Effector memory CD4-positive, alpha-beta T cell (primary cell): ENCODE data around the gene FAM209A.
"Not testable (repeated sequence)": the region's sequence is repeated elsewhere in the genome, so short reads cannot be mapped to it uniquely, and the experiment has no call there.

Experiments used
- DNase-seq, 3 donors: peaks; one replicate each; pipeline ENCODE4 v3.0.0-alpha.2; 2020
- H3K27ac ChIP-seq: 2 replicates; pipeline ENCODE4 v1.7.0; 2013; ENCODE audit warnings: mild to moderate bottlenecking, low read length, moderate library complexity; ENCODE audit not compliant: insufficient read depth, poor library complexity, severe bottlenecking
- H3K27me3 ChIP-seq: replicated peaks from 2 replicates; pipeline ENCODE4 v1.7.0; 2013; ENCODE audit warnings: mild to moderate bottlenecking, low read length; ENCODE audit not compliant: insufficient read depth, control insufficient read depth, poor library complexity, severe bottlenecking
- H3K36me3 ChIP-seq: 2 replicates; pipeline ENCODE4 v1.7.0; 2013; ENCODE audit warnings: mild to moderate bottlenecking, low read length, moderate library complexity; ENCODE audit not compliant: control insufficient read depth, insufficient read depth
- H3K4me1 ChIP-seq: 2 replicates; pipeline ENCODE4 v1.7.0; 2013; ENCODE audit warnings: low read length, mild to moderate bottlenecking; ENCODE audit not compliant: control insufficient read depth, insufficient read depth, poor library complexity, severe bottlenecking
- H3K4me3 ChIP-seq: 2 replicates; pipeline ENCODE4 v1.7.0; 2013; ENCODE audit warnings: low read length, low read depth, mild to moderate bottlenecking; ENCODE audit not compliant: insufficient read depth, poor library complexity, severe bottlenecking
- H3K9me3 ChIP-seq: 2 replicates; pipeline ENCODE4 v1.7.0; 2013; ENCODE audit warnings: mild to moderate bottlenecking, low read length, moderate library complexity; ENCODE audit not compliant: control insufficient read depth

The FAM209A gene

GRCh38 chr20:56513161-56514150 lies 11.1 kb upstream of the FAM209A start:
- DNase-seq, result no peak
- Histone ChIP-seq H3K9me3 (no peaks in the 10 kb centered on the region), H3K36me3 (peaks cover 33% of the 10 kb centered on the region), H3K27ac (no peak overlapping the region), H3K4me1 (no peaks in the 10 kb centered on the region), H3K4me3 (no peak overlapping the region), H3K27me3 (no peaks in the 10 kb centered on the region)

GRCh38 chr20:56516631-56517030 lies 7.9 kb upstream of the FAM209A start:
- Histone ChIP-seq H3K27me3 (no peaks in the 10 kb centered on the region), H3K27ac (no peak overlapping the region), H3K36me3 (peaks cover 55% of the 10 kb centered on the region), H3K4me1 (no peaks in the 10 kb centered on the region), H3K4me3 (no peak overlapping the region), H3K9me3 (peaks cover 19% of the 10 kb centered on the region)
- DNase-seq, result no peak

- no peak for DNase-seq
- no peak overlapping the region for H3K27ac ChIP-seq
- no peak overlapping the region for H3K4me3 ChIP-seq
- H3K9me3 ChIP-seq, result peaks cover 19% of the 10 kb centered on the region
- peaks cover 55% of the 10 kb centered on the region for H3K36me3 ChIP-seq
- no peaks in the 10 kb centered on the region for H3K4me1 ChIP-seq
- H3K27me3 ChIP-seq, result no peaks in the 10 kb centered on the region
Measured at GRCh38 chr20:56517211-56517610, 7.3 kb upstream of the FAM209A start.

DNA sequence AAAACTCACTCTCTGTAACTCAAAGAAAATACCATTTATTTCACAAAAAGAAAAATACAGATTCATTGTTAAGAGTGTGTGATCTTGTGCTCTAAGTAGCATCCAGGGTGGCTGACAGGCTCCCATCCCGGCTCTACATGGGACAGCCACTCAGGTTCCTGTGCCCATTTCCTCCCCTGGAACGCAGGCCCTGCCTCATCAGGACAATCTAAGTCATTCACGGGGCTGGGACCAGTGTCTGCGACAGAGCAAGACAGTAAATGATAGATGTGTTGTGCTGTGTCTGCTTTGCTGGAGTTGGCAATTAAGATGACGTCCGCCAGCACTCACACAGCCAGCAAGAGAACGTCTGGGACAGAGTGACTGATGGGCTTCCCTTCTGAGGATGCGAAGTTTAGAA lies 6.9 kb upstream of the FAM209A start:
- Histone ChIP-seq H3K9me3 (peaks cover 19% of the 10 kb centered on the region), H3K4me1 (peaks cover 2% of the 10 kb centered on the region), H3K27me3 (no peaks in the 10 kb centered on the region), H3K27ac (no peak overlapping the region), H3K4me3 (no peak overlapping the region), H3K36me3 (peaks cover 55% of the 10 kb centered on the region)
- DNase-seq, result no peak

DNA sequence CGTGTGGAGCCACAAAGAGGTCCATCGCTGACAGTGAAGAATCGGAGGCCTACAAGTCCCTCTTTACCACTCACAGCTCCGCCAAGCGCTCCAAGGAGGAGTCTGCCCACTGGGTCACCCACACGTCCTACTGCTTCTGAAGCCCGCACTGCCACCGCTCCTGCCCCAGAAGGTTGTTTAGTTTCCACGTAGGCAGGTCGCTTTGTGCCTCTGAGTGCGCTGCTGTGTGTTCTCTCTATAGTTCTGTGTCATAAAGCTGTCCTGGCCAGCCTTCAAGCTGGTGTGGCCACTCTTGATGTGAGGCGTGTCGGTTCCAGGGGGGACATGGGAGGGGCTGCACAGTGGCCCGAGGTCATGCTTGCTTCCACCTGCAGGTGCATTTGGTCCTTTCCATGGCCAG lies 6.4 kb upstream of the FAM209A start:
- H3K36me3 ChIP-seq, result peaks cover 51% of the 10 kb centered on the region

DNA sequence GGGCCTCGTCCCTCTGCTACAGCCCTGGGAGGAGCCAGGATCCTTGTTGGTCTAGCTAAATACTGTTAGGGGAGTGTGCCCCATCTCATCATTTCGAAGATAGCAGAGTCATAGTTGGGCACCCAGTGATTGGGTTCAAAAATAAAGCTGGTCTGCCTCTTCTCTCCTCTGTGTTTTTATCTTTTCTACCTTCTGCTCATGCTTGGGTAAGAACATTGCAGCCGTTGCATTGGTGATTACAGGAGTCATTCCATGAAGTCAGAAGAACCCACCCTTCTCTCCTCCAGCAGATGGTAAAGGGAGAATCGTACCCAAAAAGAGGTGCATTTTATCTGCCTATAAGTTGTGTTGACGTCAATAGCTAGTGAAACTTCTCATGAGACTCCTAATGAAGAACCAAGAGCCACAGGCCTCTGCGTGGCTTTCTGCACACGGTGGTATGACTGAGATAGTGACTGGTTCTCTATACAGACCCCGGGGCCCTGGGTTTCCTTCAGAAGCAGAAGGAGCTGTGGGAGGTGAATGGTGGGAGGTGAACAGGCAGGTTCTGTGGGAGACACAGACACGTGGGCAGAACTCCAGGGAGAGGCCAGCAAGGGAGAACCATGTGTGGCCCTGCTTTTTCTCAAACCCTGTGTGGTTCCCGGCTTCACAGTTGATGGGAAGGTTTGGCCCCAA lies 5.7 kb upstream of the FAM209A start:
- peaks cover 2% of the 10 kb centered on the region for H3K4me1 ChIP-seq
- no peak overlapping the region for H3K4me3 ChIP-seq
- H3K9me3 ChIP-seq, result peaks cover 19% of the 10 kb centered on the region
- no peak overlapping the region for H3K27ac ChIP-seq
- DNase-seq, result no peak
- H3K36me3 ChIP-seq, result peaks cover 43% of the 10 kb centered on the region
- H3K27me3 ChIP-seq, result no peaks in the 10 kb centered on the region

More for the DNA sequence above, 6.4 kb upstream of the FAM209A start:
- Histone ChIP-seq H3K4me1 (peaks cover 2% of the 10 kb centered on the region), H3K27ac (no peak overlapping the region), H3K9me3 (peaks cover 19% of the 10 kb centered on the region), H3K4me3 (no peak overlapping the region), H3K27me3 (no peaks in the 10 kb centered on the region)
- DNase-seq, result no peak

DNA sequence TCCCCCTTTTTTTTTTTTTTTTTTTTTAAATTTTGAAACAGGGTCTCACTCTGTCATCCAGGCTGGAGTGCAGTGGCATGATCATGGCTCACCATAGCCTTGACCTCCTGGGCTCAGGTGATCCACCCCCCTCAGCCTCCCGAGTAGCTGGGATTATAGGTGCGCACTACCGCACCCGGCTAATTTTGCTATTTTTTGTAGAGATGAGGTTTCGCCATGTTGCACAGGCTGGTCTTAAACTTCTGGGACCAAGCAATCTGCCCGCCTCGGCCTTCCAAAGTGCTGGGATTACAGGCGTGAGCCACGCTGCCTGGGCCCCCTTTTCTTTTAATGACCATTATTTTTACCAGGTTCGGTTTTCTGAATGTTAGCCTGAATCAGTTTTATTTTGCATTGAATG lies 5.0 kb upstream of the FAM209A start:
- H3K4me3 ChIP-seq, result no peak overlapping the region
- DNase-seq, result no peak
- H3K27ac ChIP-seq, result no peak overlapping the region
- H3K4me1 ChIP-seq, result peaks cover 2% of the 10 kb centered on the region
- H3K27me3 ChIP-seq, result no peaks in the 10 kb centered on the region
- peaks cover 42% of the 10 kb centered on the region for H3K36me3 ChIP-seq
- peaks cover 19% of the 10 kb centered on the region for H3K9me3 ChIP-seq

DNA sequence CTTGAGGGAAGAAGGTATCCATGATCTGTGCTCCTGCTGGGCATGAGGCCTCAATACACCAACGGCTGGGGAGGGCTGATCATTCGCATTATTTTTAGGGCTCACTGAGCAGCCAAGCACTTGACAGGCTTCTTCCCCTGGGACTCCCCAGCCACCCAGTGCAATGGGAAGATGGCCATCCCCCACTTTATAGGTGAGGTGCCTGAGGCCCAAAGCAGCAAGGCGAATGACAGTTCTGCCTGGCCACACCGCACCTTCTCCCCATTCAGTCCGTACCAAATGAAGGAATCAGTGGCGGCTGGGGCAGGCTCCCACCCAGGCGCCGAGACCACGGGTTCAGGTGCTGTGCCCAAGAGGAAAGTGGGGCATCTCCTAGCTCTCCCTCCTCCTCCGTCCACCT lies 4.4 kb upstream of the FAM209A start:
- Histone ChIP-seq H3K9me3 (peaks cover 19% of the 10 kb centered on the region), H3K27ac (no peak overlapping the region), H3K4me3 (no peak overlapping the region), H3K27me3 (no peaks in the 10 kb centered on the region), H3K4me1 (peaks cover 2% of the 10 kb centered on the region), H3K36me3 (peaks cover 42% of the 10 kb centered on the region)
- no peak for DNase-seq

GRCh38 chr20:56520746-56521354 lies 3.7 kb upstream of the FAM209A start:
- H3K27ac ChIP-seq, H3K4me1 ChIP-seq, H3K27me3 ChIP-seq, DNase-seq, H3K4me3 ChIP-seq: not testable (repeated sequence)
- Histone ChIP-seq H3K9me3 (peaks cover 19% of the 10 kb centered on the region), H3K36me3 (peaks cover 42% of the 10 kb centered on the region)

GRCh38 chr20:56522311-56522710 lies 2.2 kb upstream of the FAM209A start:
- Histone ChIP-seq H3K4me1 (peaks cover 2% of the 10 kb centered on the region), H3K9me3 (peaks cover 19% of the 10 kb centered on the region), H3K27ac (no peak overlapping the region), H3K36me3 (peaks cover 33% of the 10 kb centered on the region), H3K27me3 (no peaks in the 10 kb centered on the region), H3K4me3 (no peak overlapping the region)
- DNase-seq, result no peak
